Aorta (tissue), 5 donors: Measurements from ENCODE around the gene ICA1L. TPM values are rescaled to one million over a fixed set of nuclear protein-coding genes. Genes with fewer than 3 reads are reported as not detected.

ENCODE experiments used
- ATAC-seq: fragments of 200-7000 bp; cut with Tn5 transposase; one replicate; pipeline ENCODE4 v1.9.1; 2022; ENCODE audit warnings: moderate library complexity; ENCODE audit not compliant: low FRiP score
- DNase-seq, 2 donors: peaks; one replicate each; pipeline ENCODE4 v3.0.0-alpha.2; 2020
- H3K27ac ChIP-seq, 2 donors: one replicate each; pipeline ENCODE4 v1.5.1; 2013; ENCODE audit warnings: low read length in 2 of 2, mild to moderate bottlenecking in 2 of 2, moderate library complexity in 2 of 2, control low read depth in 1 of 2, inconsistent platforms in 1 of 2, low read depth in 1 of 2
- H3K27me3 ChIP-seq, 2 donors: one replicate each; pipeline ENCODE4 v1.6.1; 2013; ENCODE audit warnings: control low read depth in 1 of 2, low read length in 1 of 2, mild to moderate bottlenecking in 1 of 2, moderate library complexity in 1 of 2; ENCODE audit not compliant: insufficient read depth in 2 of 2, control insufficient read depth in 1 of 2
- H3K36me3 ChIP-seq, 2 donors: one replicate each; pipeline ENCODE4 v1.6.1; 2013; ENCODE audit warnings: control low read depth in 1 of 2, low read length in 1 of 2, mild to moderate bottlenecking in 1 of 2; ENCODE audit not compliant: insufficient read depth in 2 of 2, control insufficient read depth in 1 of 2
- H3K4me1 ChIP-seq, 2 donors: one replicate each; pipeline ENCODE4 v1.6.1; 2013; ENCODE audit warnings: low read length in 2 of 2, control low read depth in 1 of 2, mild to moderate bottlenecking in 1 of 2, moderate library complexity in 1 of 2; ENCODE audit not compliant: insufficient read depth in 2 of 2, control insufficient read depth in 1 of 2
- H3K4me3 ChIP-seq, 2 donors: one replicate each; pipeline ENCODE4 v1.5.1; 2013; ENCODE audit warnings: low read length in 2 of 2, control low read depth in 1 of 2, mild to moderate bottlenecking in 1 of 2
- H3K9me3 ChIP-seq: one replicate; pipeline ENCODE4 v1.6.1; 2013; ENCODE audit warnings: mild to moderate bottlenecking, low read length; ENCODE audit not compliant: control insufficient read depth
- WGBS, 2 donors: extraction: QIAGEN DNeasy Blood & Tissue Kit; methylation state at CpG; one replicate each; pipeline ENCODE4 v1.1.7; 2013; 5-methylcytosine and 5-hydroxymethylcytosine counted together
- intact Hi-C, 2 donors: fragments of 100-400 bp; cut with DNase I; formaldehyde crosslinking; loops; one replicate each; pipeline versions ENCODE4 v1.14.2 to v1.15.0; 2022
- polyA plus RNA-seq, 2 donors: library from polyadenylated mRNA; stranded (reverse); fragments of 200-250 nt; gene quantifications; one replicate each; pipeline ENCODE4 v1.2.3, GENCODE V29; 2013
- total RNA-seq, 2 donors: library from RNA; stranded (reverse); fragmentation: NEBNext Ultra II Directional; extraction: Animal tissue kit (Norgen Biotek cat#: 25700); gene quantifications; one replicate each; pipeline ENCODE4 v1.2.1, GENCODE V29; 2021
- donor health status: healthy with polysubstance abuse.
- donor health status: Bipolar disorder and iron deficiency.
- donor health status: DM: no; HTN: no; CAD: no.
- donor health status: DM: no; HTN: no; CAD: no.
- donor health status: DM: yes; HTN: yes; CAD: no.

ICA1L gene
- total and polyA plus RNA-seq, 4 donors = 4.8 to 10.3 (median 8.0) TPM

DNA sequence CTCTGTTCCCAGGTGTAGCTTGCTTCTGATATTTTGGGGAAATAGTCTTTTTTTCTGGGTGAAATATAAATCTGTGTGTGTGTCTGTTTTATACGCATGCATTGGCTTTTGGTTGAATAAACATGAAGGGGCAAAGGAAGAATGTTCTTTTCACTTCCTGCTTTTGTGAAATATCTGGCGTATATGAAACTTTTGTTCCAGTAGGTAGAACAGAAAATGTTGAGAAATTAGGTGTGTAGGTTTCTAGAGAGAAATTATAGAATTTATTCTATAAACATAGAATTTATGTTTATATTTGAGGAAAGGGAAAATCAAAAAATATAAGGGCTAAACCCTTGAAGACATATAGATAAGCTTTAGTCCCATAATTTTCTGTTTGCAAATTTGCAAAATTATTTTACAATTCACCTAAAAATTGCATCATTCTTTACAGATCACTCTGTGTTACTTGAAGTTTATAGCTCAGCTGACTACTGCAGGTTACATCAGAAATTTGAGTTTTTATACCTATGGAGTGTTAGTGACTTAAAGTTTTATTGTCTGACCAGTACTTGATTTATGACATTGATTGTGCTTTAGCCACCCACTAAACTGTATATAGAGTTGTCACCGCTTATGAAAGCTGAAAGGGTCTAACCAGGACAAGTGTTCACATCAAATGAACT, 120.7 kb downstream of the ICA1L start:
- H3K4me1 ChIP-seq = no peaks in the 10 kb centered on the region
- H3K4me3 ChIP-seq = no peak overlapping the region
- no peak for ATAC-seq
- DNase-seq = no peak
- 91 to 98% methylated on average over 3 of the region's 3 CpGs for WGBS, 2 donors
- no peaks in the 10 kb centered on the region for H3K27me3 ChIP-seq
- no peak overlapping the region for H3K27ac ChIP-seq
- H3K36me3 ChIP-seq = no peaks in the 10 kb centered on the region
- intact Hi-C loops = no loop called here
- H3K9me3 ChIP-seq = no peaks in the 10 kb centered on the region

GRCh38 chr2:202749477-202749876, 122.1 kb downstream of the ICA1L start:
- no peak overlapping the region for H3K27ac ChIP-seq
- ATAC-seq = no peak
- WGBS, 2 donors = 75 to 77% methylated on average over 2 of the region's 2 CpGs
- intact Hi-C loops = no loop called here
- H3K9me3 ChIP-seq = no peaks in the 10 kb centered on the region
- no peak overlapping the region for H3K4me3 ChIP-seq
- no peaks in the 10 kb centered on the region for H3K36me3 ChIP-seq
- no peaks in the 10 kb centered on the region for H3K4me1 ChIP-seq
- H3K27me3 ChIP-seq = no peaks in the 10 kb centered on the region
- no peak for DNase-seq

DNA sequence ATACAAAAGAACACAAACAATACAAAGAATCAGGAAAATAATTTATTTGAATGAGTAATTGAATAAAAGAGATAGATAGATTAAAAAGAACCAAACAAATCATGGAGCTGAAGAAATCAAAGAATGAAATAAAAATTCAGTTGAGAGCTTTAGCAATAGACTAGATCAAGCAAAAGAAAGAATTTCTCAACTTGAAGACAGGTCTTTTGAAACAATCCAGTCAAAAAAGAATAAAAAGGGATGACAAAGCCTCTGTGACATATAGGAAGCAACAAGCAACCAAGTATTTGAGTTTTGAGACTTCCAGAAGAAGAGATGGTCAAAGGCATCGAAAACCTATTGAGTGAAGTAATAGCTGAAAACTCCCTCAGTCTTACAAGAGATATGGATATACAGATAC, 128.0 kb downstream of the ICA1L start:
- no peak for ATAC-seq
- H3K36me3 ChIP-seq = no peaks in the 10 kb centered on the region
- peaks cover 2% of the 10 kb centered on the region for H3K9me3 ChIP-seq
- WGBS, 2 donors = 97% methylated on average over 1 of the region's 1 CpG
- intact Hi-C loops = no loop called here
- H3K27me3 ChIP-seq = no peaks in the 10 kb centered on the region
- H3K4me1 ChIP-seq = no peaks in the 10 kb centered on the region
- H3K4me3 ChIP-seq = no peak overlapping the region
- no peak for DNase-seq
- H3K27ac ChIP-seq = no peak overlapping the region

GRCh38 chr2:202736826-202737225, 134.7 kb downstream of the ICA1L start:
- no peaks in the 10 kb centered on the region for H3K36me3 ChIP-seq
- no peaks in the 10 kb centered on the region for H3K4me1 ChIP-seq
- no peak overlapping the region for H3K4me3 ChIP-seq
- ATAC-seq = no peak
- 92 to 93% methylated on average over 1 of the region's 1 CpG for WGBS, 2 donors
- DNase-seq = no peak
- intact Hi-C loops = no loop called here
- H3K27ac ChIP-seq = no peak overlapping the region
- no peaks in the 10 kb centered on the region for H3K27me3 ChIP-seq
- no peaks in the 10 kb centered on the region for H3K9me3 ChIP-seq

DNA sequence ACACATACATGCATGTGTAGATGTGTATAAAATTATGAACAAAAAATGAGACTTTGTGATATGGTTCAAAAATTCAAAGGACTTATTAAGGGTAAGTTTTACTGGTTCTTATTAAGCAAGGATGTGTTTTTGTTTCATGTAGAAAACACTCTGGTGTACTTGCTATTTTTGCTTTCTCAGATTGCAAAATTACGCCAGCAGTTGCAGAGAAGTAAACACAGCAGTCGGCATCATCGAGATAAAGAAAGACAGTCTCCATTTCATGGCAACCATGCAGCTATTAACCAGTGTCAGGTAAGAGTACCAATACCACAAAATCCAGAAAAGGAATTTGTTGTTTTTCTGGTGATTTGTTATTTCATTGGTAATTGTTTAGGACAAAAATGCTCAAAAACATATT, 145.5 kb downstream of the ICA1L start:
- H3K27ac ChIP-seq = no peak overlapping the region
- intact Hi-C loops = no loop called here
- WGBS, 2 donors = 81 to 86% methylated on average over 3 of the region's 3 CpGs
- DNase-seq (no peak), ATAC-seq (no peak)
- no peaks in the 10 kb centered on the region for H3K4me1 ChIP-seq
- no peaks in the 10 kb centered on the region for H3K27me3 ChIP-seq
- H3K4me3 ChIP-seq = no peak overlapping the region
- H3K9me3 ChIP-seq = no peaks in the 10 kb centered on the region
- H3K36me3 ChIP-seq = no peaks in the 10 kb centered on the region

DNA sequence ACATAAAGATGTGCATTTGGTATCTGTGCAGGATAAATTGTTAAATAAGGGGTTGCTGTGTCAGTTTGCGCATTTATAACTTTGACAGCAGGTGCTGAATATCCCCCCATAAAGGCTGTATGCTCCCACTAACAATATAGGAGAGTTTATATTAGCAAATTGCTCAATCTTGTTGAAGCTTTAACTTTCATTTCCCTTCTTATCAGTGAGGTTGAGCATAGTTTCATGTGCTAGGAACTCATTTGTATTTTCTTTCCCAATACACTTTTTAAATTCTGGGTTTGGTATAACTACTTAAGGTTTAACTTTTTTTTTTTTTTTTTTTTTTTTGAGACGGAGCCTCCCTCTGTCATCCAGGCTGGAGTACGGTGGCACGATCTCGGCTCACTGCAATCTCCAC, 147.8 kb downstream of the ICA1L start:
- Histone ChIP-seq H3K4me3 (no peak overlapping the region), H3K27me3 (no peaks in the 10 kb centered on the region), H3K36me3 (no peaks in the 10 kb centered on the region), H3K4me1 (no peaks in the 10 kb centered on the region), H3K27ac (no peak overlapping the region), H3K9me3 (no peaks in the 10 kb centered on the region)
- intact Hi-C loops = no loop called here
- DNase-seq (no peak), ATAC-seq (no peak)
- 99 to 100% methylated on average over 3 to 5 of the region's 5 CpGs for WGBS, 2 donors

Other genes starting within 250 kb of the ICA1L start
- 1 to 10 TPM; 4.3 to 8.4 TPM for gene FAM117B, start 236.8 kb downstream of the ICA1L start, total RNA-seq
- 1 to 10 TPM; 2.5 TPM for gene FAM117B, start 236.8 kb downstream of the ICA1L start, polyA plus RNA-seq
- 10 to 100 TPM; 19.7 to 25.2 TPM for gene WDR12, start 39.9 kb upstream of the ICA1L start, total RNA-seq
- 1 to 10 TPM; 4.3 to 5.4 TPM for gene WDR12, start 39.9 kb upstream of the ICA1L start, polyA plus RNA-seq
- gene CARF, start 40.5 kb upstream of the ICA1L start, total RNA-seq = 10 to 100 TPM in 1 of 2 donors, 1 to 10 TPM in 1; 8.8 to 14.4 TPM
- gene CARF, start 40.5 kb upstream of the ICA1L start, polyA plus RNA-seq = 1 to 10 TPM; 1.3 to 4.6 TPM
- 100 to 1,000 TPM in 1 of 2 donors, 10 to 100 TPM in 1; 68.3 to 178 TPM for gene NBEAL1, start 143.1 kb upstream of the ICA1L start, total RNA-seq
- 10 to 100 TPM; 15.0 to 15.5 TPM for gene NBEAL1, start 143.1 kb upstream of the ICA1L start, polyA plus RNA-seq